HepG2 (cell line): Measurements from ENCODE around the gene CTCF. TPM values are rescaled to one million over a fixed set of nuclear protein-coding genes. Genes with fewer than 3 reads are reported as not detected.
A peak's percentile ranks its signal among the peaks of the same experiment; 100 is the strongest.

Experiments
- BHLHE40 ChIP-seq: IDR thresholded peaks from 2 replicates; pipeline ENCODE4 v1.6.1; 2011; ENCODE audit warnings: low read length, improper control_type of control experiment
- CEBPB ChIP-seq: IDR thresholded peaks from 2 replicates; pipeline ENCODE4 v1.6.1; 2011; ENCODE audit warnings: low read depth, low read length, improper control_type of control experiment, borderline replicate concordance
- CHD4 ChIP-seq: fragments of 200-600 bp; sonication (generic); IDR thresholded peaks from 2 replicates; pipeline ENCODE4 v1.7.0; 2017; ENCODE audit warnings: mild to moderate bottlenecking, low read length, borderline replicate concordance
- FOXP1 ChIP-seq, 2 experiments: fragments of 450-650 bp in 1 of 2; IDR thresholded peaks; 2 replicates each; pipeline ENCODE4 v1.6.1; 2017 to 2018; ENCODE audit warnings: antibody characterized with exemption in 1 of 2
- KDM4B ChIP-seq: sonication (generic); formaldehyde crosslinking; IDR thresholded peaks from 2 replicates; pipeline ENCODE4 v1.4.0; 2020; ENCODE audit warnings: missing genetic modification reagents
- PAF1 ChIP-seq: IDR thresholded peaks from 2 replicates; pipeline ENCODE4 v1.6.1; 2016; ENCODE audit warnings: missing genetic modification reagents, missing compliant biosample characterization
- PHF5A ChIP-seq: IDR thresholded peaks from one replicate; pipeline ENCODE4 v1.6.1; 2018; ENCODE audit warnings: low read depth, missing genetic modification reagents; ENCODE audit not compliant: unreplicated experiment
- TARDBP ChIP-seq: sonication (generic); formaldehyde crosslinking; IDR thresholded peaks from 2 replicates; pipeline ENCODE4 v1.8.0; 2022; ENCODE audit warnings: mild to moderate bottlenecking, missing genetic modification reagents
- YEATS2 ChIP-seq: sonication (generic); formaldehyde crosslinking; IDR thresholded peaks from 2 replicates; pipeline ENCODE4 v1.4.0; 2020; ENCODE audit warnings: missing genetic modification reagents, borderline replicate concordance
- ZBTB7A ChIP-seq: sonication (generic); formaldehyde crosslinking; IDR thresholded peaks from 2 replicates; pipeline ENCODE4 v1.8.0; 2022; ENCODE audit warnings: mild to moderate bottlenecking, missing genetic modification reagents
- ZHX1 ChIP-seq: sonication (generic); formaldehyde crosslinking; IDR thresholded peaks from 2 replicates; pipeline ENCODE4 v1.8.1; 2022; ENCODE audit warnings: low read depth, mild to moderate bottlenecking, missing genetic modification reagents
- ZNF10 ChIP-seq: sonication (generic); formaldehyde crosslinking; IDR thresholded peaks from 2 replicates; pipeline ENCODE4 v1.4.0; 2020; ENCODE audit warnings: mild to moderate bottlenecking, low read depth, missing genetic modification reagents, borderline replicate concordance
- ZNF383 ChIP-seq: sonication (generic); formaldehyde crosslinking; IDR thresholded peaks from 2 replicates; pipeline ENCODE4 v1.4.0; 2020; ENCODE audit warnings: missing genetic modification reagents, mild to moderate bottlenecking, borderline replicate concordance
- ZNF501 ChIP-seq: sonication (generic); formaldehyde crosslinking; IDR thresholded peaks from 2 replicates; pipeline ENCODE4 v1.5.1; 2020; ENCODE audit warnings: mild to moderate bottlenecking, moderate library complexity, missing genetic modification reagents
- ZNF790 ChIP-seq: sonication (generic); formaldehyde crosslinking; IDR thresholded peaks from 2 replicates; pipeline ENCODE4 v1.8.0; 2022; ENCODE audit warnings: missing genetic modification reagents, mild to moderate bottlenecking, borderline replicate concordance
- polyA plus RNA-seq, 8 experiments: library from polyadenylated mRNA; depleted of rRNA in 3 of 8; stranded (reverse) in 7 of 8; unstranded in 1 of 8; fragments of >200 nt; fragmentation: Illumina TruSeq in 4 of 8; extraction: Trizol in 4 of 8; gene quantifications; 2 replicates each; pipeline versions ENCODE4 v1.2.1 to v1.2.3, GENCODE V29; 2011 to 2016; ENCODE audit warnings: low read depth in 4 of 8, missing spikeins in 1 of 8, mixed read lengths in 1 of 8; ENCODE audit not compliant: insufficient read depth in 1 of 8
- total RNA-seq, 5 experiments: library from RNA; depleted of rRNA; stranded (reverse); fragments of >200 nt; fragmentation: Illumina TruSeq; extraction: Trizol; gene quantifications; 2 replicates each; pipeline ENCODE4 v1.2.3, GENCODE V29; 2016; ENCODE audit warnings: low read depth in 1 of 5
- TF ChIP-seq, protein P1 (sequence below): sonication (generic); formaldehyde crosslinking; IDR thresholded peaks from 2 replicates; pipeline ENCODE4 v1.5.1; 2020; ENCODE audit warnings: missing genetic modification reagents, mild to moderate bottlenecking, borderline replicate concordance
- TF ChIP-seq, protein P2 (sequence below): sonication (generic); formaldehyde crosslinking; IDR thresholded peaks from 2 replicates; pipeline ENCODE4 v1.8.1; 2023; ENCODE audit warnings: mild to moderate bottlenecking, missing genetic modification reagents
- TF ChIP-seq, protein P3 (sequence below): sonication (generic); formaldehyde crosslinking; IDR thresholded peaks from 2 replicates; pipeline ENCODE4 v1.4.0; 2020; ENCODE audit warnings: mild to moderate bottlenecking, missing genetic modification reagents
- TF ChIP-seq, protein P4 (sequence below): sonication (generic); IDR thresholded peaks from 2 replicates; pipeline ENCODE4 v1.6.1; 2016; ENCODE audit warnings: low read depth, borderline replicate concordance

The CTCF gene
- total and polyA plus RNA-seq, 2 of the 13 experiments (the other 11 are each of a cell fraction or from before 2014, with no cell fraction given) = 19.5 to 37.5 TPM

DNA sequence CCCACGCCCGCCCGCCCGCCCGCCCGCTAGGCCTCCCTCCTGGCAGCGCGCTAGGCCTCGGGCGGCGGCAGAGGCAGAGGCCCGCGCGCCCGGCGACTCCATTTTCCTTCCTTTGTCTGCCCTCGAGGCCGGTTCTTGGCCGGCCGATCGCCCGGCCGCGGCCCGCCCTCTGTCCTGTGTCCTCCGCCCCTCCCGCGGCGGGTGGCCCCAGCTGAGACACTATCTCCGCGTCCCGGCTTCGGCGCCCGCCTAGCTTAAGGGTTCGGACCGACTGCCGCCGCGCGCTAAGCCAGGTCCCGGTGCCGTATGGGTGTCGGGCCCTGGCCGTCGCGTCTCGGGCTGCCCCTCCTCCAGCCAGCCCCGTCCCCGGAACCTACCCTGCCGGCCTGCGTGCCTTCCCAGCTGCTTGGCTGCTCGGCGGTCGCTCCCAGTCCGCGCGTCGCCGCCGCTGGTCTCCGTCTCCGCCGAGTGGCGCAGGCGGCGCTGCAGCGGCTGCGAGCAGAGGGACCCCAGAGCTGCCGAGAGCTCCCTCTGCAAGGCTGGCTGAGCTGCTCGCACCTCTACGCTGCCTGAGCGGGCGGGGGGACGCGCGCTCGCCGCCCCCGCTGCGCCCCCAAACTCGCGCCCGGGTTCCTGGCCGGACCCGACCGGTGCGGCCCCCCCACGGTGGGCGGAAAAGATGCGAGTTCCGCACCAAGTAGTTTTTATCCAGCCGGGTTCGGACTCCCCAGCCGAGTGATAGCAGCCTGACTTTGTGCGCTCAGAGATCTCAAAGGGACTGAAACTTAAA is 787 bp downstream of the CTCF start (continued):
- TF ChIP-seq ZNF383 (CRISPR knock-in tag) (no peak), PHF5A (CRISPR knock-in tag) (peak; percentile 19), KDM4B (CRISPR knock-in tag) (peak; percentile 38), ZNF10 (CRISPR knock-in tag) (no peak), TARDBP (CRISPR knock-in tag) (no peak), ZHX1 (CRISPR knock-in tag) (no peak), CEBPB (no peak), YEATS2 (CRISPR knock-in tag) (no peak), CHD4 (no peak), FOXP1 (IDR thresholded peaks at IDR 0.05) (no peak), FOXP1 (CRISPR knock-in tag; IDR thresholded peaks at IDR 0.05) (no peak), PAF1 (CRISPR knock-in tag) (no peak), ZNF790 (CRISPR knock-in tag) (peak; percentile 91; the same call in 1 of the 2 replicates), ZNF501 (CRISPR knock-in tag) (peak; percentile 86), ZBTB7A (CRISPR knock-in tag) (peak; percentile 23; the same call in 1 of the 2 replicates), BHLHE40 (no peak)
- TF ChIP-seq, protein P1, sequence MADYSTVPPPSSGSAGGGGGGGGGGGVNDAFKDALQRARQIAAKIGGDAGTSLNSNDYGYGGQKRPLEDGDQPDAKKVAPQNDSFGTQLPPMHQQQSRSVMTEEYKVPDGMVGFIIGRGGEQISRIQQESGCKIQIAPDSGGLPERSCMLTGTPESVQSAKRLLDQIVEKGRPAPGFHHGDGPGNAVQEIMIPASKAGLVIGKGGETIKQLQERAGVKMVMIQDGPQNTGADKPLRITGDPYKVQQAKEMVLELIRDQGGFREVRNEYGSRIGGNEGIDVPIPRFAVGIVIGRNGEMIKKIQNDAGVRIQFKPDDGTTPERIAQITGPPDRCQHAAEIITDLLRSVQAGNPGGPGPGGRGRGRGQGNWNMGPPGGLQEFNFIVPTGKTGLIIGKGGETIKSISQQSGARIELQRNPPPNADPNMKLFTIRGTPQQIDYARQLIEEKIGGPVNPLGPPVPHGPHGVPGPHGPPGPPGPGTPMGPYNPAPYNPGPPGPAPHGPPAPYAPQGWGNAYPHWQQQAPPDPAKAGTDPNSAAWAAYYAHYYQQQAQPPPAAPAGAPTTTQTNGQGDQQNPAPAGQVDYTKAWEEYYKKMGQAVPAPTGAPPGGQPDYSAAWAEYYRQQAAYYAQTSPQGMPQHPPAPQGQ = no peak
- TF ChIP-seq, protein P2, sequence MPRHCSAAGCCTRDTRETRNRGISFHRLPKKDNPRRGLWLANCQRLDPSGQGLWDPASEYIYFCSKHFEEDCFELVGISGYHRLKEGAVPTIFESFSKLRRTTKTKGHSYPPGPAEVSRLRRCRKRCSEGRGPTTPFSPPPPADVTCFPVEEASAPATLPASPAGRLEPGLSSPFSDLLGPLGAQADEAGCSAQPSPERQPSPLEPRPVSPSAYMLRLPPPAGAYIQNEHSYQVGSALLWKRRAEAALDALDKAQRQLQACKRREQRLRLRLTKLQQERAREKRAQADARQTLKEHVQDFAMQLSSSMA (CRISPR knock-in tag) = peak; percentile 50; the same call in 1 of the 2 replicates
- TF ChIP-seq, protein P3, sequence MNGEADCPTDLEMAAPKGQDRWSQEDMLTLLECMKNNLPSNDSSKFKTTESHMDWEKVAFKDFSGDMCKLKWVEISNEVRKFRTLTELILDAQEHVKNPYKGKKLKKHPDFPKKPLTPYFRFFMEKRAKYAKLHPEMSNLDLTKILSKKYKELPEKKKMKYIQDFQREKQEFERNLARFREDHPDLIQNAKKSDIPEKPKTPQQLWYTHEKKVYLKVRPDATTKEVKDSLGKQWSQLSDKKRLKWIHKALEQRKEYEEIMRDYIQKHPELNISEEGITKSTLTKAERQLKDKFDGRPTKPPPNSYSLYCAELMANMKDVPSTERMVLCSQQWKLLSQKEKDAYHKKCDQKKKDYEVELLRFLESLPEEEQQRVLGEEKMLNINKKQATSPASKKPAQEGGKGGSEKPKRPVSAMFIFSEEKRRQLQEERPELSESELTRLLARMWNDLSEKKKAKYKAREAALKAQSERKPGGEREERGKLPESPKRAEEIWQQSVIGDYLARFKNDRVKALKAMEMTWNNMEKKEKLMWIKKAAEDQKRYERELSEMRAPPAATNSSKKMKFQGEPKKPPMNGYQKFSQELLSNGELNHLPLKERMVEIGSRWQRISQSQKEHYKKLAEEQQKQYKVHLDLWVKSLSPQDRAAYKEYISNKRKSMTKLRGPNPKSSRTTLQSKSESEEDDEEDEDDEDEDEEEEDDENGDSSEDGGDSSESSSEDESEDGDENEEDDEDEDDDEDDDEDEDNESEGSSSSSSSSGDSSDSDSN (CRISPR knock-in tag) = peak; percentile 99
- TF ChIP-seq, protein P4, sequence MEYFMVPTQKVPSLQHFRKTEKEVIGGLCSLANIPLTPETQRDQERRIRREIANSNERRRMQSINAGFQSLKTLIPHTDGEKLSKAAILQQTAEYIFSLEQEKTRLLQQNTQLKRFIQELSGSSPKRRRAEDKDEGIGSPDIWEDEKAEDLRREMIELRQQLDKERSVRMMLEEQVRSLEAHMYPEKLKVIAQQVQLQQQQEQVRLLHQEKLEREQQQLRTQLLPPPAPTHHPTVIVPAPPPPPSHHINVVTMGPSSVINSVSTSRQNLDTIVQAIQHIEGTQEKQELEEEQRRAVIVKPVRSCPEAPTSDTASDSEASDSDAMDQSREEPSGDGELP = peak; percentile 64; the same call in 1 of the 2 replicates
